ENCODE measurements around the gene CDK12.

DNA sequence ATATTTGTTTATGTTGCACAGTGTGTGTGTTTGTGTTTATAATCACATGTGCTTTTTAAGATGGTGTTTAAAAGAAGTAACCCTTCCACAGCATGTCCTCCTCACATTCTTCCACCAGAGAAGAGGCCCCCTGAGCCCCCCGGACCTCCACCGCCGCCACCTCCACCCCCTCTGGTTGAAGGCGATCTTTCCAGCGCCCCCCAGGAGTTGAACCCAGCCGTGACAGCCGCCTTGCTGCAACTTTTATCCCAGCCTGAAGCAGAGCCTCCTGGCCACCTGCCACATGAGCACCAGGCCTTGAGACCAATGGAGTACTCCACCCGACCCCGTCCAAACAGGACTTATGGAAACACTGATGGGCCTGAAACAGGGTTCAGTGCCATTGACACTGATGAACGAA, 69.2 kb downstream of the CDK12 start:
- TF ChIP-seq, protein P1, sequence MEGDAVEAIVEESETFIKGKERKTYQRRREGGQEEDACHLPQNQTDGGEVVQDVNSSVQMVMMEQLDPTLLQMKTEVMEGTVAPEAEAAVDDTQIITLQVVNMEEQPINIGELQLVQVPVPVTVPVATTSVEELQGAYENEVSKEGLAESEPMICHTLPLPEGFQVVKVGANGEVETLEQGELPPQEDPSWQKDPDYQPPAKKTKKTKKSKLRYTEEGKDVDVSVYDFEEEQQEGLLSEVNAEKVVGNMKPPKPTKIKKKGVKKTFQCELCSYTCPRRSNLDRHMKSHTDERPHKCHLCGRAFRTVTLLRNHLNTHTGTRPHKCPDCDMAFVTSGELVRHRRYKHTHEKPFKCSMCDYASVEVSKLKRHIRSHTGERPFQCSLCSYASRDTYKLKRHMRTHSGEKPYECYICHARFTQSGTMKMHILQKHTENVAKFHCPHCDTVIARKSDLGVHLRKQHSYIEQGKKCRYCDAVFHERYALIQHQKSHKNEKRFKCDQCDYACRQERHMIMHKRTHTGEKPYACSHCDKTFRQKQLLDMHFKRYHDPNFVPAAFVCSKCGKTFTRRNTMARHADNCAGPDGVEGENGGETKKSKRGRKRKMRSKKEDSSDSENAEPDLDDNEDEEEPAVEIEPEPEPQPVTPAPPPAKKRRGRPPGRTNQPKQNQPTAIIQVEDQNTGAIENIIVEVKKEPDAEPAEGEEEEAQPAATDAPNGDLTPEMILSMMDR (IDR thresholded peaks at IDR 0.05): no peak
- no peak for TF ChIP-seq POLR2A (IDR thresholded peaks at IDR 0.05)
